K562 (cell line): Measurements from ENCODE around the gene TP73. TPM values are rescaled to one million over a fixed set of nuclear protein-coding genes. Genes with fewer than 3 reads are reported as not detected.

Source experiments
- ATAC-seq: fragments of 200-7000 bp; cut with Tn5 transposase; 3 replicates; pipeline ENCODE4 v1.9.1; 2020; ENCODE audit warnings: moderate library complexity
- BruUV-seq: library from RNA; stranded (reverse); fragments of 400-500 nt; replicated peaks from 2 replicates; lab custom pipeline; 2021; lab: Mats Ljungman, UMichigan
- CTCF ChIA-PET: fragments of 300-600 bp; formaldehyde crosslinking; extraction: SDS; loops from one replicate; lab custom pipeline; 2021; ENCODE audit warnings: low intra/inter-chr PET ratio; lab: Yijun Ruan, JAX
- POLR2A ChIA-PET: fragments of 300-600, 350-650 bp; sonication (Branson Sonifier 250); formaldehyde crosslinking; extraction: SDS; loops from one replicate; lab custom pipeline; 2021; ENCODE audit warnings: antibody characterized with exemption, inconsistent platforms; lab: Yijun Ruan, JAX
- DNase-seq, 4 experiments: peaks; one replicate each; pipeline versions ENCODE4 v3.0.0 to v3.0.0-alpha.2; 2011 to 2018; ENCODE audit warnings: low spot score in 3 of 4, mixed read lengths in 3 of 4; ENCODE audit errors: extremely low read depth in 1 of 4
- FAIRE-seq: peaks from 2 replicates; lab custom pipeline; 2011; peaks lifted over from hg19 to GRCh38; lab: Jason Lieb, UNC
- H2AFZ ChIP-seq: 2 replicates; pipeline ENCODE4 v1.6.0; 2011; ENCODE audit warnings: low read depth, low read length, control low read depth, inconsistent platforms
- H3K27ac ChIP-seq: fragments of 200-600 bp; 3 replicates; pipeline ENCODE4 v1.8.0; 2011; ENCODE audit warnings: low read depth, mild to moderate bottlenecking, control low read depth, inconsistent platforms, low read length, moderate library complexity, mixed read lengths; ENCODE audit errors: extremely low read depth
- H3K27me3 ChIP-seq, 2 experiments: fragments of 300-600 bp in 1 of 2; 2 replicates in 1 of 2; 3 replicates in 1 of 2; pipeline versions ENCODE4 v1.6.0 to v1.8.0; 2011; ENCODE audit warnings: inconsistent platforms in 2 of 2, low read length in 2 of 2, mild to moderate bottlenecking in 1 of 2, mixed read lengths in 1 of 2, moderate library complexity in 1 of 2; ENCODE audit not compliant: control insufficient read depth in 2 of 2, insufficient read depth in 2 of 2
- H3K36me3 ChIP-seq: fragments of 300-600 bp; 3 replicates; pipeline ENCODE4 v1.8.0; 2011; ENCODE audit warnings: mild to moderate bottlenecking, low read length, inconsistent platforms; ENCODE audit not compliant: control insufficient read depth, insufficient read depth
- H3K4me1 ChIP-seq, 2 experiments: fragments of 200-600 bp in 1 of 2; replicated peaks in 1 of 2; 2 replicates in 1 of 2; 3 replicates in 1 of 2; pipeline versions ENCODE4 v1.5.1 to v1.8.0; 2011; ENCODE audit warnings: inconsistent platforms in 2 of 2, low read length in 2 of 2, mild to moderate bottlenecking in 1 of 2, mixed read lengths in 1 of 2, moderate library complexity in 1 of 2; ENCODE audit not compliant: control insufficient read depth in 2 of 2, insufficient read depth in 2 of 2
- H3K4me2 ChIP-seq: 2 replicates; pipeline ENCODE4 v1.6.1; 2011; ENCODE audit warnings: low read length, control low read depth, inconsistent platforms, mixed read lengths; ENCODE audit not compliant: insufficient read depth
- H3K4me3 ChIP-seq: fragments of 200-600 bp; sonication (generic), shearing (Covaris generic); 2 replicates; pipeline ENCODE4 v1.5.1; 2016; ENCODE audit warnings: control low read depth, inconsistent platforms
- H3K79me2 ChIP-seq: fragments of 200-600 bp; 3 replicates; pipeline ENCODE4 v1.8.0; 2011; ENCODE audit warnings: low read length, inconsistent platforms; ENCODE audit not compliant: control insufficient read depth, insufficient read depth
- H3K9ac ChIP-seq, 2 experiments: 2 replicates each; pipeline versions ENCODE4 v1.6.0 to v1.6.1; 2011; ENCODE audit warnings: low read depth in 2 of 2, low read length in 2 of 2, control low read depth in 1 of 2, inconsistent platforms in 1 of 2, mild to moderate bottlenecking in 1 of 2, mixed read lengths in 1 of 2; ENCODE audit not compliant: insufficient read depth in 1 of 2
- H3K9me1 ChIP-seq: one replicate; pipeline ENCODE4 v1.6.0; 2011; ENCODE audit warnings: inconsistent platforms, mild to moderate bottlenecking, low read length, moderate library complexity; ENCODE audit not compliant: control insufficient read depth, insufficient read depth
- H3K9me3 ChIP-seq: replicated peaks from 2 replicates; pipeline ENCODE4 v1.5.1; 2011; ENCODE audit warnings: low read depth, low read length, inconsistent platforms; ENCODE audit not compliant: control insufficient read depth, insufficient read depth
- H4K20me1 ChIP-seq: replicated peaks from 2 replicates; pipeline ENCODE4 v1.6.1; 2011; ENCODE audit warnings: low read length, inconsistent platforms, mixed read lengths; ENCODE audit not compliant: control insufficient read depth, insufficient read depth
- CREBBP ChIP-seq: IDR thresholded peaks from one replicate; pipeline ENCODE4 v1.6.1; 2012; ENCODE audit warnings: low read depth, mild to moderate bottlenecking, control low read depth, inconsistent platforms, low read length
- ZNF121 ChIP-seq: sonication (generic); formaldehyde crosslinking; conservative IDR thresholded peaks from 2 replicates; pipeline ENCODE4 v1.8.0; 2022; ENCODE audit warnings: missing genetic modification reagents
- ZNF384 ChIP-seq: IDR thresholded peaks from 2 replicates; pipeline ENCODE4 v1.6.1; 2012; ENCODE audit warnings: low read depth, low read length, improper control_type of control experiment
- WGBS: fragments of 100-300 bp; shearing (Covaris generic); methylation state at CpG from one replicate; pipeline ENCODE4 v1.1.6; 2016; ENCODE audit warnings: low coverage, mixed read lengths; ENCODE audit not compliant: insufficient coverage; ENCODE audit errors: missing lambda C conversion rate; 5-methylcytosine and 5-hydroxymethylcytosine counted together
- in situ Hi-C: fragments of 300-500 bp; cut with MboI; formaldehyde crosslinking; loops from 4 replicates; pipeline ENCODE4 v1.15.0; 2018; ENCODE audit warnings: inconsistent platforms, mixed read lengths
- intact Hi-C: fragments of 100-400 bp; cut with micrococcal nuclease; formaldehyde crosslinking; loops from 2 replicates; pipeline ENCODE4 v1.14.2; 2022
- polyA plus RNA-seq, 8 experiments: library from polyadenylated mRNA; depleted of rRNA in 4 of 8; stranded (reverse) in 5 of 8; unstranded in 3 of 8; fragments of >200 nt; fragmentation: Nextera tagmentation in 2 of 8; fragmentation: Illumina TruSeq in 1 of 8; extraction: Ambion mirVana in 2 of 8; extraction: Trizol in 1 of 8; gene quantifications; 2 replicates each; pipeline versions ENCODE4 v1.2.1 to v1.2.3, GENCODE V29; 2011 to 2014; ENCODE audit warnings: inconsistent platforms in 1 of 8, missing spikeins in 1 of 8
- total RNA-seq, 7 experiments: library from RNA; depleted of rRNA in 6 of 7; stranded (reverse); fragments of >200 nt in 6 of 7; fragmentation: Illumina TruSeq in 2 of 7; extraction: Trizol in 2 of 7; gene quantifications; 2 replicates each; pipeline versions ENCODE4 v1.2.1 to v1.2.3, GENCODE V29; 2011 to 2021; ENCODE audit warnings: low replicate concordance in 1 of 7
- TF ChIP-seq, protein P1 (sequence below): sonication (generic); formaldehyde crosslinking; IDR thresholded peaks from 2 replicates; pipeline ENCODE4 v1.8.1; 2023; ENCODE audit warnings: mild to moderate bottlenecking, missing genetic modification reagents, moderate library complexity

Gene TP73
- total and polyA plus RNA-seq, 9 of the 15 experiments (the other 6 are each of a cell fraction or from before 2014, with no cell fraction given), result 0.07 to 1.6 (median 0.40) TPM; not detected in 2

- peaks cover 22 to 70% of the 10 kb centered on the region in 2 experiments; a peak in 4 of 5 replicates for H3K27me3 ChIP-seq
- no peak overlapping the region for H3K4me2 ChIP-seq
- H3K9me1 ChIP-seq, result peaks cover 4% of the 10 kb centered on the region
- no TSS peak for BruUV-seq
- no peak for FAIRE-seq
- no peak overlapping the region for H3K9ac ChIP-seq
- H4K20me1 ChIP-seq, result peaks cover 43% of the 10 kb centered on the region
- H2AFZ ChIP-seq, result no peak overlapping the region
- no peak for DNase-seq
- 0 out of 2 replicates have a peak, but pooled peaks have one; percentile 13 for TF ChIP-seq ZNF384
- no peak for TF ChIP-seq CREBBP
- TF ChIP-seq, protein P1, sequence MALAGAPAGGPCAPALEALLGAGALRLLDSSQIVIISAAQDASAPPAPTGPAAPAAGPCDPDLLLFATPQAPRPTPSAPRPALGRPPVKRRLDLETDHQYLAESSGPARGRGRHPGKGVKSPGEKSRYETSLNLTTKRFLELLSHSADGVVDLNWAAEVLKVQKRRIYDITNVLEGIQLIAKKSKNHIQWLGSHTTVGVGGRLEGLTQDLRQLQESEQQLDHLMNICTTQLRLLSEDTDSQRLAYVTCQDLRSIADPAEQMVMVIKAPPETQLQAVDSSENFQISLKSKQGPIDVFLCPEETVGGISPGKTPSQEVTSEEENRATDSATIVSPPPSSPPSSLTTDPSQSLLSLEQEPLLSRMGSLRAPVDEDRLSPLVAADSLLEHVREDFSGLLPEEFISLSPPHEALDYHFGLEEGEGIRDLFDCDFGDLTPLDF (CRISPR knock-in tag), result no peak
- TF ChIP-seq ZNF121 (CRISPR knock-in tag), result peak; percentile 39; the same call in 1 of the 2 replicates
- 15% methylated on average over 5 of the region's 5 CpGs for WGBS
- intact Hi-C loops (no loop called here), in situ Hi-C loops (no loop called here)
- H3K4me3 ChIP-seq, result no peak overlapping the region
- no peaks in the 10 kb centered on the region for H3K79me2 ChIP-seq
- no peaks in the 10 kb centered on the region for H3K36me3 ChIP-seq
- H3K4me1 ChIP-seq, result peaks cover 3 to 69% of the 10 kb centered on the region in 2 experiments; a peak in 3 of 5 replicates
- no peak for ATAC-seq
- CTCF ChIA-PET, result no interaction called here
- H3K27ac ChIP-seq, result no peak overlapping the region
- POLR2A ChIA-PET, result interaction anchor here (0.5 to 1.0 kb wide), 5 partner anchors 8 to 115 kb away, joined by 3 read pairs; no protein-coding TSS in a partner anchor
- H3K9me3 ChIP-seq, result no peaks in the 10 kb centered on the region
Measured at GRCh38 chr1:3677484-3677883, 25.2 kb downstream of the TP73 start.
